HEK293 (cell line): Measurements from ENCODE around the gene SUMF1.

Source experiments
- CTCF ChIA-PET: fragments of 350-600 bp; formaldehyde crosslinking; extraction: SDS; loops from one replicate; lab custom pipeline; 2021; ENCODE audit warnings: antibody characterized with exemption; lab: Yijun Ruan, JAX
- POLR2A ChIA-PET: fragments of 300-600 bp; formaldehyde crosslinking; extraction: SDS; loops from one replicate; lab custom pipeline; 2020; ENCODE audit warnings: antibody characterized with exemption, inconsistent platforms; lab: Yijun Ruan, JAX
- H3K27ac ChIP-seq: fragments of 200-500 bp; sonication (Bioruptor generic); 2 replicates; pipeline ENCODE4 v1.5.1; 2014; ENCODE audit warnings: low read depth, low read length, control low read depth, inconsistent platforms; ENCODE audit errors: extremely low read depth
- H3K36me3 ChIP-seq, 2 experiments: fragments of 200-500 bp in 1 of 2; sonication (Bioruptor generic) in 1 of 2; 1 replicate in 1 of 2; 2 replicates in 1 of 2; pipeline ENCODE4 v1.5.1; 2014 to 2017; ENCODE audit warnings: inconsistent platforms in 2 of 2, low read length in 2 of 2; ENCODE audit not compliant: control insufficient read depth in 2 of 2, insufficient read depth in 1 of 2
- H3K4me1 ChIP-seq: fragments of 200-500 bp; sonication (Bioruptor generic); 2 replicates; pipeline ENCODE4 v1.5.1; 2014; ENCODE audit warnings: mild to moderate bottlenecking, low read length, inconsistent platforms; ENCODE audit not compliant: control insufficient read depth, insufficient read depth
- H3K4me3 ChIP-seq: 2 replicates; pipeline ENCODE4 v1.5.1; 2011; ENCODE audit warnings: low read depth, mild to moderate bottlenecking, control low read depth, low read length, moderate library complexity
- H3K9me3 ChIP-seq: fragments of 200-500 bp; sonication (Bioruptor generic); 2 replicates; pipeline ENCODE4 v1.5.1; 2014; ENCODE audit warnings: low read depth, low read length, inconsistent platforms; ENCODE audit not compliant: control insufficient read depth, insufficient read depth
- GLI2 ChIP-seq: fragments of 450-650 bp; formaldehyde crosslinking; IDR thresholded peaks from 2 replicates; pipeline ENCODE4; 2017; ENCODE audit warnings: missing biosample characterization, missing genetic modification characterization, low read depth, borderline replicate concordance
- GLIS1 ChIP-seq: fragments of 450-650 bp; formaldehyde crosslinking; IDR thresholded peaks from 2 replicates; pipeline ENCODE4 v1.5.1; 2016; ENCODE audit warnings: missing biosample characterization, missing genetic modification characterization
- KLF8 ChIP-seq: fragments of 450-650 bp; formaldehyde crosslinking; IDR thresholded peaks from 2 replicates; pipeline ENCODE4 v1.5.1; 2016; ENCODE audit warnings: missing biosample characterization, missing genetic modification characterization
- MYNN ChIP-seq: fragments of 450-650 bp; formaldehyde crosslinking; IDR thresholded peaks from 2 replicates; pipeline ENCODE4 v1.5.1; 2016; ENCODE audit warnings: missing biosample characterization, missing genetic modification characterization, borderline replicate concordance
- MZF1 ChIP-seq: fragments of 450-650 bp; formaldehyde crosslinking; IDR thresholded peaks from 2 replicates; pipeline ENCODE4 v1.5.1; 2017; ENCODE audit warnings: missing biosample characterization, missing genetic modification characterization, borderline replicate concordance
- YY2 ChIP-seq: fragments of 450-650 bp; formaldehyde crosslinking; IDR thresholded peaks from 2 replicates; pipeline ENCODE4 v1.5.1; 2016; ENCODE audit warnings: missing biosample characterization, missing genetic modification characterization
- ZFP37 ChIP-seq: fragments of 450-650 bp; formaldehyde crosslinking; IDR thresholded peaks from 2 replicates; pipeline ENCODE4 v1.5.1; 2016; ENCODE audit warnings: missing biosample characterization, missing genetic modification characterization
- ZNF121 ChIP-seq: fragments of 450-650 bp; formaldehyde crosslinking; IDR thresholded peaks from 2 replicates; pipeline ENCODE4 v1.5.1; 2016; ENCODE audit warnings: missing biosample characterization, missing genetic modification characterization
- ZNF133 ChIP-seq: fragments of 450-650 bp; formaldehyde crosslinking; IDR thresholded peaks from 2 replicates; pipeline ENCODE4 v1.5.1; 2016; ENCODE audit warnings: missing biosample characterization, missing genetic modification characterization
- ZNF16 ChIP-seq: fragments of 450-650 bp; formaldehyde crosslinking; IDR thresholded peaks from 2 replicates; pipeline ENCODE4 v1.5.1; 2016; ENCODE audit warnings: low read depth, missing biosample characterization, missing genetic modification characterization
- ZNF169 ChIP-seq: fragments of 450-650 bp; formaldehyde crosslinking; IDR thresholded peaks from 2 replicates; pipeline ENCODE4 v1.5.1; 2016; ENCODE audit warnings: missing biosample characterization, missing genetic modification characterization
- ZNF292 ChIP-seq: fragments of 450-650 bp; formaldehyde crosslinking; IDR thresholded peaks from 2 replicates; pipeline ENCODE4 v1.5.1; 2016; ENCODE audit warnings: low read depth, missing biosample characterization, missing genetic modification characterization, borderline replicate concordance
- ZNF366 ChIP-seq: fragments of 450-650 bp; formaldehyde crosslinking; conservative IDR thresholded peaks from 2 replicates; pipeline ENCODE4 v1.5.1; 2016; ENCODE audit warnings: missing biosample characterization, missing genetic modification characterization
- ZNF549 ChIP-seq: fragments of 450-650 bp; IDR thresholded peaks from 2 replicates; pipeline ENCODE4 v1.5.1; 2018; ENCODE audit warnings: missing biosample characterization, missing genetic modification characterization, mild to moderate bottlenecking, inconsistent platforms, moderate library complexity
- ZNF629 ChIP-seq: fragments of 450-650 bp; formaldehyde crosslinking; IDR thresholded peaks from 2 replicates; pipeline ENCODE4 v1.5.1; 2017; ENCODE audit warnings: missing biosample characterization, missing genetic modification characterization
- ZNF677 ChIP-seq: fragments of 450-650 bp; IDR thresholded peaks from 2 replicates; pipeline ENCODE4 v1.5.0; 2018; ENCODE audit warnings: missing biosample characterization, mild to moderate bottlenecking, missing genetic modification characterization, moderate library complexity
- ZNF768 ChIP-seq: fragments of 450-650 bp; formaldehyde crosslinking; IDR thresholded peaks from 2 replicates; pipeline ENCODE4 v1.5.1; 2018; ENCODE audit warnings: missing biosample characterization, mild to moderate bottlenecking, missing genetic modification characterization
- TF ChIP-seq, protein P1 (sequence below): fragments of 450-650 bp; formaldehyde crosslinking; IDR thresholded peaks from 2 replicates; pipeline ENCODE4 v1.5.1; 2017; ENCODE audit warnings: missing biosample characterization, missing genetic modification characterization
- TF ChIP-seq, protein P2 (sequence below): fragments of 450-650 bp; formaldehyde crosslinking; IDR thresholded peaks from 2 replicates; pipeline ENCODE4 v1.5.1; 2017; ENCODE audit warnings: missing biosample characterization, missing genetic modification characterization
- TF ChIP-seq, protein P3 (sequence below): fragments of 450-650 bp; formaldehyde crosslinking; IDR thresholded peaks from 2 replicates; pipeline ENCODE4 v1.5.1; 2017; ENCODE audit warnings: missing biosample characterization, missing genetic modification characterization
- TF ChIP-seq, protein P4 (sequence below): fragments of 450-650 bp; formaldehyde crosslinking; IDR thresholded peaks from 2 replicates; pipeline ENCODE4 v1.5.1; 2017; ENCODE audit warnings: missing biosample characterization, missing genetic modification characterization
- TF ChIP-seq, protein P5 (sequence below): sonication (generic); formaldehyde crosslinking; IDR thresholded peaks from 2 replicates; pipeline ENCODE4 v1.8.1; 2022; ENCODE audit warnings: mild to moderate bottlenecking, moderate library complexity, missing genetic modification reagents
- TF ChIP-seq, protein P6 (sequence below): fragments of 450-650 bp; IDR thresholded peaks from 2 replicates; pipeline ENCODE4 v1.5.1; 2018; ENCODE audit warnings: missing biosample characterization, mild to moderate bottlenecking, missing genetic modification characterization
- TF ChIP-seq, protein P7 (sequence below): fragments of 450-650 bp; formaldehyde crosslinking; IDR thresholded peaks from 2 replicates; pipeline ENCODE4 v1.5.1; 2016; ENCODE audit warnings: missing biosample characterization, missing genetic modification characterization

Gene SUMF1

DNA sequence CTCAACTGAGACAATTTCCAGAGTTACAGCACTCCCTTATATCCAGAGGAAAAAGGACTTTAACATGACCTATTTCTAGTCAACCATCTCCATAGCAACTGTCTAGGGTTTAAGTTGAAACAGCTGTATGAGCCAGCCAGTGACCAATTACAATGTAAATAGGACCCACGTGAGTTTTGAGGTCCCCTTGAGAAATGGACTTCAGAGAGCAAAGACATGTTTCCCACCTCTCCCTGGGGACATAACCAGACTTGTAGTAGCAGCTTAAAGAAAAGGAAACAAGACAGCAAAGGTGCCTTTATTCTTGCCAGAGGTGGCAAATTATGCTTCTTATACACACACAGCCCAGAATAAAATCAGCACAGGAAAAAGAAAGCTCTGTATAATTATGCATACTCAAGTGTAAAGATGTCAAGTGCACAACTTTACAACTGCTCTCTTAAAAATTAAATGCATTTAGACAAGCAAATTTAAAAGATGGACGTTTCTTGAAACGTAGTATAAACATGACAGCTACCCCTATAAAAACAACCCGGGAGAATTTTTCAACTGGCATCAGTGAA lies 40.2 kb downstream of the SUMF1 start:
- Histone ChIP-seq H3K36me3 (no peaks in the 10 kb centered on the region), H3K4me3 (no peak overlapping the region), H3K9me3 (no peaks in the 10 kb centered on the region), H3K27ac (no peak overlapping the region), H3K4me1 (peaks cover 9% of the 10 kb centered on the region)
- ChIA-PET POLR2A (no interaction called here), CTCF (interaction anchor here (0.6 to 1.1 kb wide), 3 partner anchors 76 to 206 kb away, joined by 3 to 4 read pairs (median 3); no protein-coding TSS in a partner anchor)
- TF ChIP-seq ZNF292 (tag by site-specific recombination) (no peak), ZNF549 (no peak), ZNF629 (tag by site-specific recombination) (peak; percentile 21; the same call in 1 of the 2 replicates), ZNF16 (tag by site-specific recombination) (no peak), ZNF169 (no peak), ZNF133 (tag by site-specific recombination) (no peak), MYNN (tag by site-specific recombination) (peak; percentile 97), ZNF677 (tag by site-specific recombination) (no peak), ZNF121 (tag by site-specific recombination) (no peak), YY2 (no peak), ZFP37 (tag by site-specific recombination) (no peak), MZF1 (tag by site-specific recombination) (no peak), ZNF366 (tag by site-specific recombination) (peak; percentile 42; the same call in 1 of the 2 replicates), GLIS1 (tag by site-specific recombination) (peak; percentile 50), ZNF768 (tag by site-specific recombination) (no peak), GLI2 (tag by site-specific recombination) (no peak), KLF8 (no peak)
- TF ChIP-seq, protein P1, sequence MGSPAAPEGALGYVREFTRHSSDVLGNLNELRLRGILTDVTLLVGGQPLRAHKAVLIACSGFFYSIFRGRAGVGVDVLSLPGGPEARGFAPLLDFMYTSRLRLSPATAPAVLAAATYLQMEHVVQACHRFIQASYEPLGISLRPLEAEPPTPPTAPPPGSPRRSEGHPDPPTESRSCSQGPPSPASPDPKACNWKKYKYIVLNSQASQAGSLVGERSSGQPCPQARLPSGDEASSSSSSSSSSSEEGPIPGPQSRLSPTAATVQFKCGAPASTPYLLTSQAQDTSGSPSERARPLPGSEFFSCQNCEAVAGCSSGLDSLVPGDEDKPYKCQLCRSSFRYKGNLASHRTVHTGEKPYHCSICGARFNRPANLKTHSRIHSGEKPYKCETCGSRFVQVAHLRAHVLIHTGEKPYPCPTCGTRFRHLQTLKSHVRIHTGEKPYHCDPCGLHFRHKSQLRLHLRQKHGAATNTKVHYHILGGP = no peak
- TF ChIP-seq, protein P2, sequence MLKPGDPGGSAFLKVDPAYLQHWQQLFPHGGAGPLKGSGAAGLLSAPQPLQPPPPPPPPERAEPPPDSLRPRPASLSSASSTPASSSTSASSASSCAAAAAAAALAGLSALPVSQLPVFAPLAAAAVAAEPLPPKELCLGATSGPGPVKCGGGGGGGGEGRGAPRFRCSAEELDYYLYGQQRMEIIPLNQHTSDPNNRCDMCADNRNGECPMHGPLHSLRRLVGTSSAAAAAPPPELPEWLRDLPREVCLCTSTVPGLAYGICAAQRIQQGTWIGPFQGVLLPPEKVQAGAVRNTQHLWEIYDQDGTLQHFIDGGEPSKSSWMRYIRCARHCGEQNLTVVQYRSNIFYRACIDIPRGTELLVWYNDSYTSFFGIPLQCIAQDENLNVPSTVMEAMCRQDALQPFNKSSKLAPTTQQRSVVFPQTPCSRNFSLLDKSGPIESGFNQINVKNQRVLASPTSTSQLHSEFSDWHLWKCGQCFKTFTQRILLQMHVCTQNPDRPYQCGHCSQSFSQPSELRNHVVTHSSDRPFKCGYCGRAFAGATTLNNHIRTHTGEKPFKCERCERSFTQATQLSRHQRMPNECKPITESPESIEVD (tag by site-specific recombination) = peak; percentile 56; the same call in 1 of the 2 replicates
- TF ChIP-seq, protein P3, sequence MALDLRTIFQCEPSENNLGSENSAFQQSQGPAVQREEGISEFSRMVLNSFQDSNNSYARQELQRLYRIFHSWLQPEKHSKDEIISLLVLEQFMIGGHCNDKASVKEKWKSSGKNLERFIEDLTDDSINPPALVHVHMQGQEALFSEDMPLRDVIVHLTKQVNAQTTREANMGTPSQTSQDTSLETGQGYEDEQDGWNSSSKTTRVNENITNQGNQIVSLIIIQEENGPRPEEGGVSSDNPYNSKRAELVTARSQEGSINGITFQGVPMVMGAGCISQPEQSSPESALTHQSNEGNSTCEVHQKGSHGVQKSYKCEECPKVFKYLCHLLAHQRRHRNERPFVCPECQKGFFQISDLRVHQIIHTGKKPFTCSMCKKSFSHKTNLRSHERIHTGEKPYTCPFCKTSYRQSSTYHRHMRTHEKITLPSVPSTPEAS = no peak
- TF ChIP-seq, protein P4, sequence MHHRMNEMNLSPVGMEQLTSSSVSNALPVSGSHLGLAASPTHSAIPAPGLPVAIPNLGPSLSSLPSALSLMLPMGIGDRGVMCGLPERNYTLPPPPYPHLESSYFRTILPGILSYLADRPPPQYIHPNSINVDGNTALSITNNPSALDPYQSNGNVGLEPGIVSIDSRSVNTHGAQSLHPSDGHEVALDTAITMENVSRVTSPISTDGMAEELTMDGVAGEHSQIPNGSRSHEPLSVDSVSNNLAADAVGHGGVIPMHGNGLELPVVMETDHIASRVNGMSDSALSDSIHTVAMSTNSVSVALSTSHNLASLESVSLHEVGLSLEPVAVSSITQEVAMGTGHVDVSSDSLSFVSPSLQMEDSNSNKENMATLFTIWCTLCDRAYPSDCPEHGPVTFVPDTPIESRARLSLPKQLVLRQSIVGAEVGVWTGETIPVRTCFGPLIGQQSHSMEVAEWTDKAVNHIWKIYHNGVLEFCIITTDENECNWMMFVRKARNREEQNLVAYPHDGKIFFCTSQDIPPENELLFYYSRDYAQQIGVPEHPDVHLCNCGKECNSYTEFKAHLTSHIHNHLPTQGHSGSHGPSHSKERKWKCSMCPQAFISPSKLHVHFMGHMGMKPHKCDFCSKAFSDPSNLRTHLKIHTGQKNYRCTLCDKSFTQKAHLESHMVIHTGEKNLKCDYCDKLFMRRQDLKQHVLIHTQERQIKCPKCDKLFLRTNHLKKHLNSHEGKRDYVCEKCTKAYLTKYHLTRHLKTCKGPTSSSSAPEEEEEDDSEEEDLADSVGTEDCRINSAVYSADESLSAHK (tag by site-specific recombination) = peak; percentile 72
- TF ChIP-seq, protein P5, sequence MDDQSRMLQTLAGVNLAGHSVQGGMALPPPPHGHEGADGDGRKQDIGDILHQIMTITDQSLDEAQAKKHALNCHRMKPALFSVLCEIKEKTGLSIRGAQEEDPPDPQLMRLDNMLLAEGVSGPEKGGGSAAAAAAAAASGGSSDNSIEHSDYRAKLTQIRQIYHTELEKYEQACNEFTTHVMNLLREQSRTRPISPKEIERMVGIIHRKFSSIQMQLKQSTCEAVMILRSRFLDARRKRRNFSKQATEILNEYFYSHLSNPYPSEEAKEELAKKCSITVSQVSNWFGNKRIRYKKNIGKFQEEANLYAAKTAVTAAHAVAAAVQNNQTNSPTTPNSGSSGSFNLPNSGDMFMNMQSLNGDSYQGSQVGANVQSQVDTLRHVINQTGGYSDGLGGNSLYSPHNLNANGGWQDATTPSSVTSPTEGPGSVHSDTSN (CRISPR knock-in tag) = no peak
- TF ChIP-seq, protein P6, sequence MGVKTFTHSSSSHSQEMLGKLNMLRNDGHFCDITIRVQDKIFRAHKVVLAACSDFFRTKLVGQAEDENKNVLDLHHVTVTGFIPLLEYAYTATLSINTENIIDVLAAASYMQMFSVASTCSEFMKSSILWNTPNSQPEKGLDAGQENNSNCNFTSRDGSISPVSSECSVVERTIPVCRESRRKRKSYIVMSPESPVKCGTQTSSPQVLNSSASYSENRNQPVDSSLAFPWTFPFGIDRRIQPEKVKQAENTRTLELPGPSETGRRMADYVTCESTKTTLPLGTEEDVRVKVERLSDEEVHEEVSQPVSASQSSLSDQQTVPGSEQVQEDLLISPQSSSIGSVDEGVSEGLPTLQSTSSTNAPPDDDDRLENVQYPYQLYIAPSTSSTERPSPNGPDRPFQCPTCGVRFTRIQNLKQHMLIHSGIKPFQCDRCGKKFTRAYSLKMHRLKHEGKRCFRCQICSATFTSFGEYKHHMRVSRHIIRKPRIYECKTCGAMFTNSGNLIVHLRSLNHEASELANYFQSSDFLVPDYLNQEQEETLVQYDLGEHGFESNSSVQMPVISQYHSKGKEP = no peak
- TF ChIP-seq, protein P7, sequence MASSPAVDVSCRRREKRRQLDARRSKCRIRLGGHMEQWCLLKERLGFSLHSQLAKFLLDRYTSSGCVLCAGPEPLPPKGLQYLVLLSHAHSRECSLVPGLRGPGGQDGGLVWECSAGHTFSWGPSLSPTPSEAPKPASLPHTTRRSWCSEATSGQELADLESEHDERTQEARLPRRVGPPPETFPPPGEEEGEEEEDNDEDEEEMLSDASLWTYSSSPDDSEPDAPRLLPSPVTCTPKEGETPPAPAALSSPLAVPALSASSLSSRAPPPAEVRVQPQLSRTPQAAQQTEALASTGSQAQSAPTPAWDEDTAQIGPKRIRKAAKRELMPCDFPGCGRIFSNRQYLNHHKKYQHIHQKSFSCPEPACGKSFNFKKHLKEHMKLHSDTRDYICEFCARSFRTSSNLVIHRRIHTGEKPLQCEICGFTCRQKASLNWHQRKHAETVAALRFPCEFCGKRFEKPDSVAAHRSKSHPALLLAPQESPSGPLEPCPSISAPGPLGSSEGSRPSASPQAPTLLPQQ = no peak
